GM12873 (cell line): ENCODE results near the gene LYPD3.

ENCODE experiments used
- CTCF ChIP-seq: IDR thresholded peaks from 2 replicates; pipeline ENCODE4 v1.5.1; 2012; ENCODE audit warnings: low read depth, mild to moderate bottlenecking, moderate library complexity, low read length, control low read depth; ENCODE audit not compliant: insufficient read depth; ENCODE audit errors: missing control alignments

LYPD3 gene

GRCh38 chr19:43414554-43414953 lies 50.9 kb downstream of the LYPD3 start, which contains the start of gene TEX101:
TEX101 (plus strand) TSS chr19:43414890; CDS start chr19:43415920, 1,030 bp downstream.
- TF ChIP-seq CTCF = no peak

- no peak for TF ChIP-seq CTCF
These were observed 53.0 kb downstream of the LYPD3 start for GRCh38 chr19:43412441-43412840.
